Small intestine (tissue), 7 donors: Measurements from ENCODE around the gene PDE9A. TPM values are rescaled to one million over a fixed set of nuclear protein-coding genes. Genes with fewer than 3 reads are reported as not detected.
A peak's percentile ranks its signal among the peaks of the same experiment; 100 is the strongest.
"Not testable (repeated sequence)": the region's sequence is repeated elsewhere in the genome, so short reads cannot be mapped to it uniquely, and the experiment has no call there.

Source experiments
- DNase-seq, 2 donors: peaks; one replicate each; pipeline versions ENCODE4 v3.0.0 to v3.0.0-alpha.2; 2013
- FAIRE-seq: peaks from 2 replicates; lab custom pipeline; 2012; peaks lifted over from hg19 to GRCh38; lab: Jason Lieb, UNC
- H3K27ac ChIP-seq, 3 donors: one replicate each; pipeline ENCODE4 v1.5.1; 2013; ENCODE audit warnings: low read length in 2 of 3, mild to moderate bottlenecking in 2 of 3, control low read depth in 1 of 3, inconsistent platforms in 1 of 3, low read depth in 1 of 3, moderate library complexity in 1 of 3
- H3K27me3 ChIP-seq, 3 donors: one replicate each; pipeline ENCODE4 v1.6.1; 2013; ENCODE audit warnings: low read length in 3 of 3, inconsistent platforms in 1 of 3; ENCODE audit not compliant: control insufficient read depth in 3 of 3, insufficient read depth in 3 of 3
- H3K36me3 ChIP-seq, 3 donors: one replicate each; pipeline ENCODE4 v1.6.1; 2013; ENCODE audit warnings: low read length in 3 of 3, inconsistent platforms in 1 of 3, low read depth in 1 of 3, mild to moderate bottlenecking in 1 of 3, moderate library complexity in 1 of 3; ENCODE audit not compliant: control insufficient read depth in 3 of 3, insufficient read depth in 2 of 3
- H3K4me1 ChIP-seq, 3 donors: one replicate each; pipeline ENCODE4 v1.6.1; 2013; ENCODE audit warnings: low read length in 2 of 3, inconsistent platforms in 1 of 3, low read depth in 1 of 3, mild to moderate bottlenecking in 1 of 3, moderate library complexity in 1 of 3; ENCODE audit not compliant: control insufficient read depth in 3 of 3, insufficient read depth in 2 of 3
- H3K4me3 ChIP-seq, 3 donors: one replicate each; pipeline ENCODE4 v1.5.1; 2013; ENCODE audit warnings: low read length in 3 of 3, control low read depth in 1 of 3, inconsistent platforms in 1 of 3, low read depth in 1 of 3, mild to moderate bottlenecking in 1 of 3, moderate library complexity in 1 of 3
- H3K9me3 ChIP-seq, 2 donors: one replicate each; pipeline ENCODE4 v1.6.1; 2013; ENCODE audit warnings: low read depth in 1 of 2, low read length in 1 of 2; ENCODE audit not compliant: control insufficient read depth in 2 of 2, insufficient read depth in 1 of 2
- WGBS, 3 donors: extraction: QIAGEN DNeasy Blood & Tissue Kit; methylation state at CpG; one replicate each; pipeline ENCODE4 v1.1.7; 2013; 5-methylcytosine and 5-hydroxymethylcytosine counted together
- polyA plus RNA-seq, 4 donors: library from polyadenylated mRNA; stranded (reverse) in 3 of 4; unstranded in 1 of 4; fragments of 200-250 nt in 3 of 4; fragments of 120-200 nt in 1 of 4; gene quantifications; one replicate each; pipeline versions ENCODE4 v1.2.1 to v1.2.3, GENCODE V29; 2013
- donor health status: healthy with polysubstance abuse.
- donor health status: control.
- donor health status: control.
- donor health status: Bipolar disorder and iron deficiency.
- donor health status: healthy.

PDE9A gene
- polyA plus RNA-seq, 4 donors = 31.0 to 96.6 (median 49.6) TPM

DNA sequence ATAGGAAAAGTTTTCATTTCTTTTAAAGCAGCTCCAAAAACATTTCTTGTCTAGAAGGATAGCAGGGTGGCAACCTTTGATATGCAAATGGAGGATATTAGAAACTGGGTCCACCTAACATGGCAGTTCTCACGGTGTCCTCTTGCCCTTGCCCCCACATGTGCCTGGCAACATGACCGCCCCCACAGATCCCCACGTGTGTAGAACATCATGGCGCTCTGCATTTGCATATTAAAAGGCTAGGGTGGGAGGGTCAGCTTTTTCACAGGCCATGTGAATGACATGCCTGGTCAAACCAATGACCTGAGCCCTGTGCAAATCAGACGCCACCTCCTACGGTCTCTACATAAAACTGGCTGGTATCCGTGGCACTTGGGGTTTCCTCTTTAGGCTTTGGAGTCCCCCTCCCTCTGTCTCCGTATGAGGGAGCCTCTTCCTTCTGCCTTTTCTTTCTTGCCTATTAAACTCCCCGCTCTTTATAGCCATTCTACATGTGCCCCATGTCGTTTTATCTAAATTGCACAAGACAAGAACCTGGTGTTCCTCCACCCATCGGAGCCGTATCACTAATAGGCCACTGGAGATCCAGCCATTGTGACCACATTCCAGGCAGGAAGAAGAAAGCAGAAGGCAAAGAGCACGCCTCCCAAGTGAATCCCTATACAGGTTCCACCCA is 154.7 kb downstream of the PDE9A start:
- H3K36me3 ChIP-seq = no peaks in the 10 kb centered on the region
- no peak for DNase-seq
- no peak overlapping the region for H3K27ac ChIP-seq
- no peak for FAIRE-seq
- no peaks in the 10 kb centered on the region for H3K27me3 ChIP-seq
- H3K9me3 ChIP-seq = no peaks in the 10 kb centered on the region
- peaks cover 0 to 4% (median 3%) of the 10 kb centered on the region in 3 donors for H3K4me1 ChIP-seq
- H3K4me3 ChIP-seq = no peak overlapping the region
- WGBS, 3 donors = 78 to 89% (median 80%) methylated on average over 13 of the region's 13 CpGs

GRCh38 chr21:42809171-42809570 is 155.8 kb downstream of the PDE9A start:
- no peaks in the 10 kb centered on the region for H3K27me3 ChIP-seq
- no peaks in the 10 kb centered on the region for H3K36me3 ChIP-seq
- FAIRE-seq = no peak
- no peak for DNase-seq
- WGBS, 3 donors = 86 to 94% (median 89%) methylated on average over 7 of the region's 7 CpGs
- peaks cover 0 to 4% (median 3%) of the 10 kb centered on the region in 3 donors for H3K4me1 ChIP-seq
- no peaks in the 10 kb centered on the region for H3K9me3 ChIP-seq
- H3K27ac ChIP-seq = no peak overlapping the region
- H3K4me3 ChIP-seq = no peak overlapping the region

DNA sequence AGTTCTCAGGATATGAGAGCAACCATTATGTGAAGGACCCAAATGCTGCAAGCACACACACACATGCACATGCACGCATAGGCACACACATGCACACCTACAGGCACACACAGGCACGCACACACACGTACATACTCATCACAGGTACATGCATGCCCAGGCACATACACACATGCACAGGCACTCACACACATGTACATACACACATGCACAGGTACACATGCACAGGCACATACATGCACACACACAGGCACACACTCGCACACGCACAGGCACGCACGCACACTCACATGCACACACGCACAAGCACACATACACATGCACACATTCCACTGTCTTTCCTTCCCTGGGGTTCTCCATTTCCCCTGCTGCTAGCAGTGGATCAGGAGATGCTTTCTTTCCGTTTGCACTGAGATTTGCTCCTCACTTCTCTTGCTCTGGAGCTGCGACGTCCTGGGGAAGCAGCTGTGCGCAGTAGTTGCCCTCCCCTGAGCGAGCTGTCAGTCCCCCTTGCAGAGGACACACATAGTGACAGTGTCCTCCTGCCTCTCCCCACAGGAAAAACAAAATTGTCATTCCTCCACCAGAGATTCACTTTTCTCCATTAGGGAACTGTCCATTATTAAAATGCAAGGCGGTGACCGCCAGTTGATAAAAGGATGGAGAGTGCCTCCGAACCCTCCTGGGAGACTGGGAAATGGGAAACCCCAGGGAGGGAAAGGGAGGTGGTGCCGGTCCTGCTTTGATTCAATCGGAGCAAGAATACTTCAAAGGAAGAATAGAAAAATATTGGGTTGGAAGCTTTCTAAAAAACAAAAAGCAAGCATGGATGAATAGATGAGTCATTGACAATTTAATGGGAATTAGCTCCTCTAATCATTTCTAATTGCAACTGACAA is 156.4 kb downstream of the PDE9A start:
- FAIRE-seq = no peak
- peaks cover 0 to 4% (median 3%) of the 10 kb centered on the region in 3 donors for H3K4me1 ChIP-seq
- no peaks in the 10 kb centered on the region for H3K27me3 ChIP-seq
- no peak overlapping the region for H3K4me3 ChIP-seq
- H3K9me3 ChIP-seq = peaks cover 0 to 3% of the 10 kb centered on the region in 2 donors
- H3K36me3 ChIP-seq = no peaks in the 10 kb centered on the region
- no peak overlapping the region for H3K27ac ChIP-seq
- no peak for DNase-seq
- WGBS, 3 donors = 75 to 93% (median 87%) methylated on average over 18 of the region's 18 CpGs

DNA sequence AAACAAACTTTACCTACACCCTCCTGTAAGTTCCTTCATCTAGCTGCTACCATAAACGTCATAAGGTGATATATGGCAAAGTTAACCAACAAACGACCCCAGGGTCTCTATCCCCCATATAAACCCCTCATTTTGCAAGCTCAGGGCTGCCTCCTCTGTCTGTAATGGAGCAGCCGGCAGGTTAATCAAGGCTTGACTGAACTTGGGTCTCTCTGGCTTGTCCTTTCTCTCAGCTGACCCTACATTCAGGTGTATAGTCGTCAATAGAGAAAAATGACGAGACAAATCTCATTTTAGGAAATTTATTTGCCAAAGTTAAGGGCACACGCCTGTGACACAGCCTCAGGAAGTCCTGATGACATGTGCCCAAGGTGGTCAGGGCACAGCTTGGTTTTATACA is 158.5 kb downstream of the PDE9A start:
- Histone ChIP-seq H3K4me1 (peaks cover 0 to 3% (median 3%) of the 10 kb centered on the region in 3 donors), H3K36me3 (no peaks in the 10 kb centered on the region), H3K27me3 (no peaks in the 10 kb centered on the region), H3K4me3 (no peak overlapping the region), H3K27ac (no peak overlapping the region), H3K9me3 (peaks cover 0 to 10% of the 10 kb centered on the region in 2 donors)
- no peak for FAIRE-seq
- no peak for DNase-seq
- 59 to 74% (median 68%) methylated on average over 6 of the region's 6 CpGs for WGBS, 3 donors

GRCh38 chr21:42812528-42813241 is 159.3 kb downstream of the PDE9A start:
- WGBS, 3 donors = 41 to 46% (median 46%) methylated on average over 5 of the region's 5 CpGs
- not testable (repeated sequence) for DNase-seq
- peak overlapping the region in 1 of 3 donors; percentile 14 for H3K27ac ChIP-seq

GRCh38 chr21:42815217-42815616 is 161.8 kb downstream of the PDE9A start:
- Histone ChIP-seq H3K27me3 (no peaks in the 10 kb centered on the region), H3K36me3 (no peaks in the 10 kb centered on the region), H3K4me3 (no peak overlapping the region), H3K9me3 (peaks cover 0 to 10% of the 10 kb centered on the region in 2 donors), H3K27ac (no peak overlapping the region), H3K4me1 (peaks cover 0 to 5% (median 3%) of the 10 kb centered on the region in 3 donors)
- DNase-seq = no peak
- 82 to 94% (median 89%) methylated on average over 1 of the region's 1 CpG for WGBS, 3 donors
- no peak for FAIRE-seq

More at GRCh38 chr21:42812528-42813241, 159.3 kb downstream of the PDE9A start:
- H3K27me3 ChIP-seq, H3K9me3 ChIP-seq, H3K36me3 ChIP-seq, H3K4me1 ChIP-seq, H3K4me3 ChIP-seq, FAIRE-seq: not testable (repeated sequence)

GRCh38 chr21:42818328-42818749 is 164.9 kb downstream of the PDE9A start:
- peaks cover 0 to 13% (median 0%) of the 10 kb centered on the region in 3 donors for H3K4me1 ChIP-seq
- H3K36me3 ChIP-seq = no peaks in the 10 kb centered on the region
- WGBS, 3 donors = 4 to 27% (median 9%) methylated on average over 2 of the region's 2 CpGs
- H3K9me3 ChIP-seq = peaks cover 0 to 10% of the 10 kb centered on the region in 2 donors
- no peak for FAIRE-seq
- H3K27ac ChIP-seq = no peak overlapping the region
- H3K4me3 ChIP-seq = no peak overlapping the region
- DNase-seq = peak; percentile 67 to 71
- no peaks in the 10 kb centered on the region for H3K27me3 ChIP-seq
